PC-9 (cell line): ENCODE results near the gene GRIN2A. TPM values are rescaled to one million over a fixed set of nuclear protein-coding genes. Genes with fewer than 3 reads are reported as not detected.

ENCODE experiments used
- BruUV-seq: library from RNA; stranded (reverse); fragments of 400-500 nt; replicated peaks from 2 replicates; lab custom pipeline; 2021; lab: Mats Ljungman, UMichigan
- CTCF ChIA-PET: fragments of 300-600 bp; sonication (Branson Sonifier 250); formaldehyde crosslinking; loops from one replicate; lab custom pipeline; 2022; ENCODE audit warnings: antibody characterized with exemption; lab: Charles Lee
- POLR2A ChIA-PET: fragments of 300-600 bp; sonication (Branson Sonifier 250); formaldehyde crosslinking; loops from one replicate; lab custom pipeline; 2022; ENCODE audit warnings: antibody characterized with exemption; ENCODE audit not compliant: unreplicated experiment; lab: Charles Lee
- DNase-seq, 2 experiments: peaks; one replicate each; pipeline versions ENCODE4 v3.0.0 to v3.0.0-alpha.2; 2015 to 2022; ENCODE audit warnings: mixed read lengths in 1 of 2
- H2AFZ ChIP-seq: fragments of 200-600 bp; sonication (generic); 2 replicates; pipeline ENCODE4 v1.8.1; 2017; ENCODE audit warnings: antibody characterized with exemption
- H3F3A ChIP-seq: fragments of 200-600 bp; sonication (generic); 2 replicates; pipeline ENCODE4 v1.8.1; 2017; ENCODE audit warnings: antibody characterized with exemption, mild to moderate bottlenecking, low read depth; ENCODE audit not compliant: insufficient read depth
- H3K27ac ChIP-seq: fragments of 200-600 bp; sonication (generic); 2 replicates; pipeline ENCODE4 v1.6.1; 2016; ENCODE audit warnings: mixed run types
- H3K27me3 ChIP-seq: fragments of 200-600 bp; sonication (generic); 2 replicates; pipeline ENCODE4 v1.6.1; 2016; ENCODE audit warnings: low read depth, mixed run types; ENCODE audit not compliant: insufficient read depth
- H3K36me3 ChIP-seq: fragments of 200-600 bp; sonication (generic); 2 replicates; pipeline ENCODE4 v1.6.1; 2016; ENCODE audit warnings: low read depth, mixed run types
- H3K4me1 ChIP-seq: fragments of 200-600 bp; sonication (generic); replicated peaks from 2 replicates; pipeline ENCODE4 v1.6.1; 2016; ENCODE audit warnings: mixed run types; ENCODE audit not compliant: insufficient read depth
- H3K4me2 ChIP-seq: fragments of 200-600 bp; sonication (generic); 2 replicates; pipeline ENCODE4 v1.6.1; 2017; ENCODE audit warnings: mixed run types
- H3K4me3 ChIP-seq: fragments of 200-600 bp; sonication (generic); 2 replicates; pipeline ENCODE4 v1.6.1; 2016; ENCODE audit warnings: mixed run types
- H3K79me2 ChIP-seq: fragments of 200-600 bp; sonication (generic); 2 replicates; pipeline ENCODE4 v1.6.1; 2017; ENCODE audit warnings: low read depth, mixed run types
- H3K9me2 ChIP-seq: fragments of 200-600 bp; sonication (generic); 2 replicates; pipeline ENCODE4 v1.8.1; 2017; ENCODE audit warnings: mild to moderate bottlenecking; ENCODE audit not compliant: insufficient read depth
- H3K9me3 ChIP-seq: fragments of 200-600 bp; sonication (generic); 2 replicates; pipeline ENCODE4 v1.8.1; 2016; ENCODE audit warnings: low read depth; ENCODE audit not compliant: insufficient read depth
- H4K20me1 ChIP-seq: fragments of 200-600 bp; sonication (generic); 2 replicates; pipeline ENCODE4 v1.8.1; 2017; ENCODE audit not compliant: insufficient read depth
- EZH2 ChIP-seq: fragments of 200-600 bp; sonication (generic); IDR thresholded peaks from 2 replicates; pipeline ENCODE4 v1.8.0; 2017; ENCODE audit warnings: antibody characterized with exemption, low read depth
- intact Hi-C: fragments of 100-400 bp; cut with micrococcal nuclease; formaldehyde crosslinking; loops from one replicate; pipeline ENCODE4 v1.10.0; 2022; ENCODE audit not compliant: unreplicated experiment
- total RNA-seq: library from RNA; stranded (reverse); gene quantifications from 2 replicates; pipeline ENCODE4 v1.2.3, GENCODE V29; 2021
- TF ChIP-seq, protein P1 (sequence below): fragments of 200-600 bp; sonication (generic); conservative IDR thresholded peaks from 2 replicates; pipeline ENCODE4 v1.6.1; 2017; ENCODE audit warnings: mixed run types, antibody characterized with exemption, mild to moderate bottlenecking, moderate library complexity

The GRIN2A gene
- total RNA-seq, 1 experiment from 2014 or later: not detected

DNA sequence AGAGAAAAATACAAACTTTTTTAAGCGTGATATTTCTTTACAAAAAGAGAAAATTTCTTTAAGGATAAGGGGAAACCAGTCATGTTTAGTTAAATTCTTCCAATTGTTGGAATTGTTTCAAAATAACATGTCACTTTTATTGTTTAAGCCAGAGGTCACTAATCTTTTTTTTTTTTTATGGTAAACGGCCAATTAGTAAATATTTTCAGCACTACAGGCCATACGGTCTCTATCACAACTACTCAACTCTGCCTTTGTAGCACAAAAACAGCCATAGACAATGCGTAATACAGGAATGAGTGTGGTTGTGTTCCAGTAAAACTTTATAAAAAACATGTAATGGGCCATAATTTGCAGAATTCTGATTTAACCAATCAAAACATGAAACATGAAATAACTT lies 401.4 kb downstream of the GRIN2A start:
- Histone ChIP-seq H3K27me3 (no peaks in the 10 kb centered on the region), H4K20me1 (no peaks in the 10 kb centered on the region), H3K79me2 (no peaks in the 10 kb centered on the region), H3K27ac (no peak overlapping the region), H3K4me2 (no peak overlapping the region), H3K4me1 (no peaks in the 10 kb centered on the region), H3K36me3 (no peaks in the 10 kb centered on the region), H3K9me3 (no peaks in the 10 kb centered on the region), H3K9me2 (no peaks in the 10 kb centered on the region), H3F3A (no peaks in the 10 kb centered on the region), H3K4me3 (no peak overlapping the region), H2AFZ (no peak overlapping the region)
- POLR2A ChIA-PET: no interaction called here
- intact Hi-C loops: no loop called here
- no peak for TF ChIP-seq EZH2
- TF ChIP-seq, protein P1, sequence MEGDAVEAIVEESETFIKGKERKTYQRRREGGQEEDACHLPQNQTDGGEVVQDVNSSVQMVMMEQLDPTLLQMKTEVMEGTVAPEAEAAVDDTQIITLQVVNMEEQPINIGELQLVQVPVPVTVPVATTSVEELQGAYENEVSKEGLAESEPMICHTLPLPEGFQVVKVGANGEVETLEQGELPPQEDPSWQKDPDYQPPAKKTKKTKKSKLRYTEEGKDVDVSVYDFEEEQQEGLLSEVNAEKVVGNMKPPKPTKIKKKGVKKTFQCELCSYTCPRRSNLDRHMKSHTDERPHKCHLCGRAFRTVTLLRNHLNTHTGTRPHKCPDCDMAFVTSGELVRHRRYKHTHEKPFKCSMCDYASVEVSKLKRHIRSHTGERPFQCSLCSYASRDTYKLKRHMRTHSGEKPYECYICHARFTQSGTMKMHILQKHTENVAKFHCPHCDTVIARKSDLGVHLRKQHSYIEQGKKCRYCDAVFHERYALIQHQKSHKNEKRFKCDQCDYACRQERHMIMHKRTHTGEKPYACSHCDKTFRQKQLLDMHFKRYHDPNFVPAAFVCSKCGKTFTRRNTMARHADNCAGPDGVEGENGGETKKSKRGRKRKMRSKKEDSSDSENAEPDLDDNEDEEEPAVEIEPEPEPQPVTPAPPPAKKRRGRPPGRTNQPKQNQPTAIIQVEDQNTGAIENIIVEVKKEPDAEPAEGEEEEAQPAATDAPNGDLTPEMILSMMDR: no peak
- no TSS peak for BruUV-seq
- DNase-seq: no peak
- CTCF ChIA-PET: no interaction called here

DNA sequence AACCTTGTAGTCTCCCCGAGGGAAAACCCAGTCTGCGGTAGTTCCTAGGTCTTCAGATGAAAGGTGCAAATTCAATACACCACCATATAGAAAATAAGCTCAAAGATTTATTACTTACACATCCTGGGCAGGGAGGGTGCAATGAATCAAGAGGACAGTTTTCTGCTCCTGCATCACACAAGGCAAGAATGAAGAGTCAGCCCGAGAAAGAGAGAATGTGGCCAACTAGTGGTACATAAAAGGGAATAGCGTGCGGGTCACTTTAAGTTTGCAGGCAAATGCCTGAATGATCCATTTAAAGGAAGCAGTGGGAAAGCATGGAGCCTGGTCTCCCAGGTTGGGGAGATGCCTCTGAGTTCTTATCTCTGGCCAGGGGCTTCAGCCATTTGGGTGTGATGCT lies 403.4 kb downstream of the GRIN2A start:
- Histone ChIP-seq H4K20me1 (no peaks in the 10 kb centered on the region), H2AFZ (no peak overlapping the region), H3K27me3 (no peaks in the 10 kb centered on the region), H3F3A (no peaks in the 10 kb centered on the region), H3K36me3 (no peaks in the 10 kb centered on the region), H3K9me3 (no peaks in the 10 kb centered on the region), H3K4me1 (no peaks in the 10 kb centered on the region), H3K27ac (no peak overlapping the region), H3K4me3 (no peak overlapping the region), H3K4me2 (no peak overlapping the region), H3K9me2 (no peaks in the 10 kb centered on the region), H3K79me2 (no peaks in the 10 kb centered on the region)
- ChIA-PET CTCF (no interaction called here), POLR2A (interaction anchor here (0.6 kb wide), 1 partner anchor 108 kb away, joined by 4 read pairs; no protein-coding TSS in a partner anchor)
- intact Hi-C loops: no loop called here
- BruUV-seq: no TSS peak
- TF ChIP-seq, protein P1: no peak
- TF ChIP-seq EZH2: no peak
- no peak for DNase-seq

DNA sequence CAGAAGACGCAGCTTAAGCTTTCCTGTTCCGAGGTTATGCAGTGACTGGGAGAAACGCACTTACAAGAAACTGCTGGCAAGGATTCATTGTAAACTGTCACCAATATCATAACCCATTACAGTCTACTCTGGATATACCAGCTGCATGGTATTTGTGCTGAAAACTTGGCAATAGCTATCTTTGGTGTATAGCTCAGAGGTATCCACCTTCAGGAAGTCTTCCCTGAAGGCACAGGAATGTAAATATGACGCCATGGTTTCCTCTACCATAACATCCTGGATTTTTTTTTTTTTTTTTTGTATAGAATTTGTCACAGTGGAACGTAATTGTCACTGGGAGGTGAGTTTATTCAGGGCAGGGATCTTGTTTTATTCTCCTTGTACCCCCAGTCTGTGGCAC lies 406.2 kb downstream of the GRIN2A start:
- BruUV-seq: no TSS peak
- no peak overlapping the region for H3K27ac ChIP-seq
- CTCF ChIA-PET: interaction anchor here (0.6 kb wide), 1 partner anchor 401 kb away, joined by 4 read pairs; no protein-coding TSS in a partner anchor

More for the DNA sequence above, 406.2 kb downstream of the GRIN2A start:
- intact Hi-C loops: no loop called here
- no peaks in the 10 kb centered on the region for H3K36me3 ChIP-seq
- no peak overlapping the region for H2AFZ ChIP-seq
- POLR2A ChIA-PET: no interaction called here
- no peak for TF ChIP-seq EZH2
- TF ChIP-seq, protein P1: no peak
- no peaks in the 10 kb centered on the region for H3K27me3 ChIP-seq
- DNase-seq: no peak
- H3K4me1 ChIP-seq: no peaks in the 10 kb centered on the region
- H3K4me3 ChIP-seq: no peak overlapping the region
- H3F3A ChIP-seq: no peaks in the 10 kb centered on the region
- no peaks in the 10 kb centered on the region for H3K79me2 ChIP-seq
- H4K20me1 ChIP-seq: no peaks in the 10 kb centered on the region
- no peaks in the 10 kb centered on the region for H3K9me2 ChIP-seq
- H3K9me3 ChIP-seq: no peaks in the 10 kb centered on the region
- no peak overlapping the region for H3K4me2 ChIP-seq
